LNCAP (cell line): ENCODE data around the gene UNK.

Experiments used
- CTCF ChIP-seq: fragments of 450-650 bp; IDR thresholded peaks from 2 replicates; pipeline ENCODE4 v1.5.1; 2017; ENCODE audit warnings: mild to moderate bottlenecking

Gene UNK

GRCh38 chr17:75856062-75856756, 71.6 kb downstream of the UNK start:
- no peak for TF ChIP-seq CTCF

DNA sequence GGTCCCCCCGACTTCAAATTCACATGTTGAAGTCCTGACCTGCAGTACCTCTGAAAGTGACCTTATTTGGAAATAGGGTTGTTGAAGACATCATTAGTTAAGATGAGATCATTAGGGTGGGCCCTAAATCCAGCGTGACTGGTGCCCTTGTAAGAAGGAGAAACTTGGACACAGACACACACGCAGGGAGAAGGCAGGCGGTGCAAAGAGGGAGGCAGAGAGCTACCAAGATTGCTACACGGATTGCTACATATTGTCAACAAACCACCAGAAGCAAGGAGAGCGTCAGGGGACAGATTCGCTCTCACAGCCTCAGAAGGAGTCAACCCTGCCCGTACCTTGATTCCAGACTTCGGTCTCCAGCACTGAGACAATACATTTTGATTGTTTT, 77.3 kb downstream of the UNK start:
- no peak for TF ChIP-seq CTCF

- no peak for TF ChIP-seq CTCF
Measured at GRCh38 chr17:75864448-75864871, 79.9 kb downstream of the UNK start.

- TF ChIP-seq CTCF: no peak
Measured at GRCh38 chr17:75869282-75870141, 84.9 kb downstream of the UNK start.

DNA sequence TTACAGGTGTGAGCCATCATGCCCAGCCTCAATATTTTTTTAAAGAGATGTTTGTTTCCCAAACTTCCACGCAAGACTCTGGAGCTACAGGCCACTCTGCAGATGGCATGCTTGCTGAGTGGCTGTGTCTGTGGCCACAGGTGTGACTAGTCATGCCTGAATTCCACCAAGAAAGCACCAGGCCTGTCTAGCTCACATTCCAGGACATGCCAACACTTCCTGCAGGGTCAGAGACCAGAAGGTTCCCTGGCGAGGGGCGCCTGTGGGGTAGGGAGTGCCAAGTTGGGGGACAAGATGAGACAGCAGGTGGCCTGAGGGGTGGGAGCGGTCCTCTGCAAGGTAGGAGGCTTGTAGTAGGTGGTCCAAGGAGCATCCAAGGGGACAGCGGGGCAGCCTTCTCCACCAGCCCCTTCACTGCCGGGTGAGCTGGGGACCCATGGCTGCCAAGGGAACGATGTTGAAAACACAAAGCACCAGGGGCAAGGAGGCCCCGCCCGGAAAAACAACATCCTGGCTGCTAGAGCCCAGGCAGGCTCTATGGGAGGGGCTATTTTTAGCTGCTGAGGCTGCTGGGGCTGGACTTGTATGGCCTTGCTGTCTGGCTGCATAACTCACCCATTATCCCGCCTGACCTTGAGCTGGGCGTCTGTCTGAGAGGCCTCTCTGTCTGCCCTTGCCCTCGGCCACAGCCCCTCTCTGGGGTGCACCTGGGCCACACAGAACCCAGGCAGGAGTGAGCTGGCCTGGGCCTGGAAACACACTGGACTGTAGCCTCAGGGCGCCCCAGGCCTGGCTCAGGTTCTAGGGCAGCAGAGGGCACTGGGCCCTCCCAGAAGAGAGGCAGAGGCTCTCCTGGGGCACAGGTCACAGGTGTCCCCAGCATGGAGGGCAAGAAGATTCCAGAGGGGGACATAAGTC, 88.1 kb downstream of the UNK start:
- no peak for TF ChIP-seq CTCF

- no peak for TF ChIP-seq CTCF
Measured at GRCh38 chr17:75873587-75874322, 89.1 kb downstream of the UNK start.
